Measurements from ENCODE around the gene PDE4A.
"Not testable (repeated sequence)": the region's sequence is repeated elsewhere in the genome, so short reads cannot be mapped to it uniquely, and the experiment has no call there.

Gene PDE4A

DNA sequence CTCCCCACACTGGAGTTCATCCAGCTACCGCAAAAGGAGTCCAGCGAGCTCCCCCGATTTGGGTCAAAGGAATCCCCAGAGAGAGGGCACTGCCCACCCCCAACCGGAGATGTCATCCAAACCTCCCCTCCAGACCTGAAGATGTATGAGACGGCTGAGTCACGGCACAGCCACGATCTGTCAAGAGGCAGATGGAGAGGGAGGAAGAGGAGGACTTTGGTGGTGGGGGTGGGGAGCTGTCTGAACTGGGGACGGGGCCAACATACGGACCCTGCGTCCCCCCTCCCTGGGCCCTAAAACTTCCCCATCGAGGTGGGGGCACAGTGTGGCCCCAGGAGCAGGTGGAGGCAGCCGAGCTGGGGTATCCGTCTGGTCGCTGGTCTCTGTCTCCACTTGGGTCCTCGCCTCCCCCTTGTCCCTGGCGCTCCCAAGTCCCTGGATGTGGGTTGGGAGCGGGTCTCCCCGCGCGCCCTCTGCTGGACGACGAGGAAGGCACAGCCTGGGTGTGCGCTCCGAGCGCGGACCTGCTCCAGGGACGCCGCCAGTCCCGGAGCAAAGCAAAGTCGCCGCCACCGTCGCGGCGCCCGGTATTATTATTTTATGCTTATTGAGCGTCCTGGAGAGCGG is 3.8 kb downstream of the PDE4A start:
- no peak for DNase-seq (ENCODE audit: low read depth)

DNA sequence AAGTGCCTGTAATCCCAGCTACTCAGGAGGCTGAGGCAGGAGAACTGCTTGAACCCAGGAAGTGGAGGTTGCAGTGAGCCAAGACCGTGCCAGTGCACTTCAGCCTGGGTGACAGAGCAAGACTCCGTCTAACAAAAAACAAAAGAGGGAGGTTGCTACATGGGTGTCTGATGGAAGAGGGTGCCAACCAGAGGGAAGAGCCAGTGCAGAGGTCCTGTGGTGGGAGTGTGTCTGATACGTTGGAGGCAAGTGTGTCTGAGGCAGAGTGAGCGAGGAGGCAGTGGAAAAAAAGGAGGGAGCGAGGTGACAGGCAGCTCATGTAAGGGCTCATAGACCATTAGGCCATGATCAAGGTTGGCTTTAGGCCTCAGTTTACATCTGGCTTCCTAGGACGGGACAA is 6.8 kb downstream of the PDE4A start:
- no peak for DNase-seq (ENCODE audit: low read depth)

- no peak for DNase-seq (ENCODE audit: low read depth)
Measured at GRCh38 chr19:10428996-10429381, 8.7 kb downstream of the PDE4A start.

- DNase-seq (ENCODE audit: low read depth) = no peak
Measured at GRCh38 chr19:10430505-10431253, 10.3 kb downstream of the PDE4A start.

DNA sequence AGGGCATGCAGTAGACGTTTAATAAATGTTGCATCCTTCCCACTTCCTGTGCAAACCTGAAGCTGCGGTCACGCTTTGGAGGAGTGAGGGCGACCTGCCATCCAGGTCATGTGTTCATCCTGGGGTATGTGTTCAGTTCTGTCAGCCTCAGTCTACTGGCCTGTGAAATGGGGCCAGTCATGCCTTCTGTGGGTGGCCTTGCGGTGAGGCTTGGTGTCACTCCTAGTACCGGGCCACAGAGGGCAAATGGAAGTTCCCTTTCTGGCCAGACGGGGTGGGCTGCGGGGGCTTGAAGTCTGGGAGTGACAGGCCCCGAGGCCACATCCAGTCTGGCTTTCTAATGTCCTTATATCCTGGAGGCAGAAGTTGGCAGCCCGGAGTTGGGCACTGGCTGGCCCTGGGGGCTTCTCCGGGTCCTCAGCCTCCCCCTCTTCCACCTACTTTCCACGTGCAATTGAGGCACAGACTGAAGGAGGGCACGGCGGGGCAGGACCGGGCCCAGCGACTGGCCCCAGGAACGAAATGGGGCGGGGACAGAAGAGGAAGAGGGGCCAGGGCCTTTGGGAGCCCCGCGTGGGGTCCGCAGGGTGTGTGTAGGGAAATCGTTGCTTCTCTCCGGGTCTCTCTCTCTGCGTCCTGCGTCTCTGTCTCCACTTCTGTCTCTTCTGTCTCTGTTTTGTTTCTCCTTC is 11.1 kb downstream of the PDE4A start:
- no peak for DNase-seq (ENCODE audit: low read depth)

DNA sequence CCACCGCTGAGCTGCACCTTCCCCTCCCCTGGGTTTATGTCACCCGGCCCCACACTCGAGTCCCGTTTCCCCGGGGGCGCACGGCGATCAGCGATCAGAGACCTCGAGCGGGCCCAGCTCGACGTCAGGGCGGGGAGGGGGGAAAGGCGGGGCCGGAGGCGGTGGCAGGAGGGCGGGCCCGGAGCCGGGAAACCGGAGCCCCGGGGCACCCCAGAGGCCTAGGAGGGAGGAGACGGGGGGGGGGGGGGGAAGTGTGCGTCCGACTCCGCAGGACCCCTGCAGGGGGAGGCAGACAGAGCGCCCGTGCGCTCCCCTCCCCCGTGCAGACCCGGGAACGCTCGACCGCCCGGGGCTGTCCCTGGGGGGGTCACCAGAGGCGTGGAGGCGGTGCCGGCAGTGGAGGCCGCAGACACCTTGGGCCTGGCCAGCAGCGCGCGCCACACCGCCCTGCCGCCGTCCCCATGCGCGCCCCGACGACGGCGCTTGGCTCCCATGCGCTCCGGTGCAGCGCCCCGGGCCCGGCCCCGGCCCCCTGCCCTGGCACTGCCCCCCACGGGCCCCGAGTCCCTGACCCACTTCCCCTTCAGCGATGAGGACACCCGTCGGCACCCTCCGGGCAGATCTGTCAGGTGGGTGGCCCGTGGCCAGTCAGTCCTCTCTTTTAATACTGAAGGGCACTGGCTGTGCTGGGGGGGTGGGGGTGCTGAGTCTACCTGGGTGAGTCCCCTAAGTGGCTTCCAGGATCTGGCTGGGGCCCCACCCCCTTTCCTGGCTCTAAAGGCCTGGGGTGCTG is 11.8 kb downstream of the PDE4A start:
- DNase-seq (ENCODE audit: low read depth) = peak; percentile 54

DNA sequence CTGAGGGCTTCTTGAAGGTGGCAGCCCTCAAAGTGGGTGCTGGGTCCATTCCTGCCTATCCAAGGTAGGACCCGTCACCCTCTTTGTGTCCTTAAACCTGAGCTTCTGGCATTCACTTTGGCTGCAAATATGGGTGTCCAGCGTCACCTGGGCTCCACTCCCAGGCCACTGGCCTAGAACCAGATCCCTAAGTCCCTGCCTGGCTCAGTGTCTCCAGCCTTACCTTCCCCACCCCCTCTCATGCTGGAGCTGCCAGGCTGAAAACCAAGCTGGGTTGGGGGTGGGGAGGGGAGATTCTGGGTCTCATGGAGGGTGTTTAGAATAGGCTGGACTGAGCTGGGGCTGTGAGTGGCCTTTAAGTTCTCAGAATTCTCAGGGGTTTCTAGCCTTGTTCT is 12.4 kb downstream of the PDE4A start:
- DNase-seq (ENCODE audit: low read depth) = no peak

- no peak for DNase-seq (ENCODE audit: low read depth)
Measured at GRCh38 chr19:10433131-10433536, 12.8 kb downstream of the PDE4A start.

DNA sequence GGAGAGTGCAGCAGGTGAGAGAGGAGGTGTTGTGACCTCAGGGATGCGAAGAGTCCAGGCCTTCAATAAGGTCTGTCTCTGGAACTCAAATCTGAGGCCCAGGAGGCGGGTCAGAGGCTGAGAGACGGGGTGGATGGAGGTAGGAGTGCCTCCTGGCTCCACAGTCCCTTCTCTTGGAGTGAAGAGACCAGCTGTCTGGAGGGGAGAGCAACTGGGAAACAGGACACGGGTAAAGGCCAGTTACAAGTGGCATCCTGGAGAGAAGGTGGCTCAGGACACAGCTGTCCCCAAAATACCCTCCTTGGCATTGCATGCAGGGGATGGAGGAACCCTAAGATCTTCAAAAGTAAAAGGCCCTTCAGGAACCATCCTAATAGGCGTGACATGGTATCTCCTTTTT is 19.2 kb downstream of the PDE4A start:
- no peak for DNase-seq (ENCODE audit: low read depth)

- DNase-seq (ENCODE audit: low read depth) = no peak
Measured at GRCh38 chr19:10442698-10443097, 22.4 kb downstream of the PDE4A start.

- no peak for DNase-seq (ENCODE audit: low read depth)
Measured at GRCh38 chr19:10449037-10449436, 28.7 kb downstream of the PDE4A start.

DNA sequence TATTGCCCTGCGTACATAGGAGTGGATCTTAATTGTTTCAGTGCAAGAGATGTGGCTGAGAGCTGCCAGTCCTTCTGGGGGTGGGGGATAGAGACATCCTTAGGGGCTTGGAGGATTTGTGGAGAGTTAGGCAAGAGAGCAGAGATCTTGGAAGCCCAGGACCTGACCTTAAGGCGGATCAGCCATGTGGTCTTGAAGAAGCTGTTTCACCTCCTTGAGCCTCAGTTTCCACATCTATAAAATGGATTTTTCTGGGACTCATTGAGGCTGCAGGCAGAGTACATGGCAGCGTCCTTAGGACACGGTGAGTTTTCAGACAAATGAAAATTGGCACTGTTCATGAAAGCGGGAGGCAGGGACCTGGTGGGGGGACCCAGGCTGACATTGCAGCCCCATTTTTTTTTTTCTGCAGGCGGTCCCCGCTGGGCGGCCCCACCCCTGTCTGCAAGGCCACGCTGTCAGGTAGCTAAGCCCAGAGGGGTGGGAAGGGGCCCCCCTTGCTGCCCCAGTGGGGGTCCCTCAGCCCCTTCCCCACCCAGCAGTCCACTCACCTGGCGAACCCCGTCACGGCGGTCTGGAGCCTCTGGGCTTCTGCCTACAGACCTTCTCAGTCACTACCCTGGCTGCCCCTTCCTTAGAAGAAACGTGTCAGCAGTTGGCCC is 30.0 kb downstream of the PDE4A start:
- no peak for DNase-seq (ENCODE audit: low read depth)

- DNase-seq (ENCODE audit: low read depth) = no peak
Measured at GRCh38 chr19:10450853-10451609, 30.7 kb downstream of the PDE4A start.

GRCh38 chr19:10452726-10453618 is 32.6 kb downstream of the PDE4A start:
- no peak for DNase-seq (ENCODE audit: low read depth)

DNA sequence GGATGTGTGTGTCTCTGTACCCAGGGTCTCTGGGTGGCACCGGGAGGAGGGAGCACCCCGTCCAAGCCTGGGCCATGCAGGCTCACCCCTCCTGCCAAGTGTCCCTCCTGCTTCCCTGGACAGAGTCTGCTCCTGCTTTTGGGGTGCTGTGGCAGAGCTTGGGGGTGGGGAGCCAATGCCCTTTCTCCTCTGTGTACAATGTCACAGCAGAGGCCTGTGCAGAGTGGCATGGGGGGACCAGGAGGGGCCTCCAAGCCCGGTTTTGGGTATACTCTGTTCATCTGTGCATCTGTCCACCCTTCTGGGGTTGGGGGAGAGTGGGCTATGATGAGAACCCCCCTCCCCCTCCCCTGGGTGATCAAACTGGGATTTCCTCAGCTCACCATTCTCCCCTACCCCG is 33.5 kb downstream of the PDE4A start:
- DNase-seq (ENCODE audit: low read depth) = no peak

DNA sequence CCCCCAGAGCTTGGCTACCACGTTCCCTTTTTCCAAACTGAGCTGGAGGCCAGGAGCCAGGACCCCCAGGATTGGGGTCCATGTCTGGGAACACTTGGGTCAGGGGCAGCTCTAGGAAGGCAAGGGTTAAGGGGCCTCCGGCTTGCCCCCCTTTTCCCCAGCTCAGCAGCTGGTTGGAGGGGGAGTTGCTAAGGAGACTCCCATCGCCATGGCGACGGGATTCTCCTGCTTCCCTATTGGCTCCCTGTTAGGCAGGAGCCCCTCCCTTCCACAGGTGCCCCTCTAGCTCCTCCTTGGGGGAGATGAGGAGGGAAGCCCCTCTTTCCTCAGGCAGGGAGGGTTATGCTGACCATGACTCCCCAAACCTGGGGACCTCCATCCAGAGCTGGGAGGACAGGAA is 33.9 kb downstream of the PDE4A start:
- no peak for DNase-seq (ENCODE audit: low read depth)

DNA sequence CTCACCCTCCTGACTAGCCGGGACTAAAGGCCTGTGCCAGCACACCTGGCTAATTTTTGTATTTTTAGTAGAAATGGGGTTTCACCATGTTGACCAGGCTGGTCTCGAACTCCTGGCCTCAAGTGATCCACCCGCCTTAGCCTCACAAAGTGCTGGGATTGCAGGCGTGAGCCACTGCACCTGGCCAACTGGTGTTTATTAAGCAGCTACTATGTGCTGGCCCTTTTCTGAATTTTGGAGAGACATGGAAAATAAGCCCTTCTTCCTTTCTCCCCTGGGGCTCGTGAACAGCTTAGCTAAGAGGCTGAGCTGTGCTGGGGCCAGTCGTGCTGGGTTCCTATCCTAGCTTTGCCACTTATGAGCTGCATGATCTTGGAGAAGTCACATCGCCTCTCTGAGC is 38.4 kb downstream of the PDE4A start:
- not testable (repeated sequence) for DNase-seq (ENCODE audit: low read depth)

DNA sequence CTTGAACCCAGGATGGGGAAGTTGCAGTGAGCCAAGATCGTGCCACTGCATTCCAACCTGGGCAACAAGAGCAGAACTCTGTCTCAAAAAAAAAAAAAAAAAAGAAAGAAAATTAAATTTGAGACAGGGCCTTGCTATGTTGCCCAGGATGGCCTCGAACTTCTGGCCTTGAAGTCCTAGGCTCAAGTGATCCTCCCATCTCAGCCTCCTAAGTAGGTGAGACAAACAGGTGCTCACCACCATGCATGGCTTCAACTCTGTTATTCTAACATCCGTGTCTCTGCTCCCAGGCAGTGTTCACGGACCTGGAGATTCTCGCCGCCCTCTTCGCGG is 40.3 kb downstream of the PDE4A start:
- no peak for DNase-seq (ENCODE audit: low read depth)

- DNase-seq (ENCODE audit: low read depth) = peak; percentile 67
Measured at GRCh38 chr19:10461047-10461949, 41.0 kb downstream of the PDE4A start.

Data from stimulated activated CD8-positive, alpha-beta memory T cell treated with anti-CD3 and anti-CD28 coated beads, Interleukin-12 subunit alpha, Interleukin-12 subunit beta, amount 100 ng/mL, for 4 hours (primary cell).